GM19438 (cell line): ENCODE results near the gene ZNF14.
"Not testable (repeated sequence)": the region's sequence is repeated elsewhere in the genome, so short reads cannot be mapped to it uniquely, and the experiment has no call there.

ENCODE experiments used
- ATAC-seq: cut with Tn5 transposase; IDR thresholded peaks from one replicate; pipeline ENCODE4 v1.9.1; 2021; ENCODE audit warnings: low read depth; ENCODE audit not compliant: unreplicated experiment

Gene ZNF14

DNA sequence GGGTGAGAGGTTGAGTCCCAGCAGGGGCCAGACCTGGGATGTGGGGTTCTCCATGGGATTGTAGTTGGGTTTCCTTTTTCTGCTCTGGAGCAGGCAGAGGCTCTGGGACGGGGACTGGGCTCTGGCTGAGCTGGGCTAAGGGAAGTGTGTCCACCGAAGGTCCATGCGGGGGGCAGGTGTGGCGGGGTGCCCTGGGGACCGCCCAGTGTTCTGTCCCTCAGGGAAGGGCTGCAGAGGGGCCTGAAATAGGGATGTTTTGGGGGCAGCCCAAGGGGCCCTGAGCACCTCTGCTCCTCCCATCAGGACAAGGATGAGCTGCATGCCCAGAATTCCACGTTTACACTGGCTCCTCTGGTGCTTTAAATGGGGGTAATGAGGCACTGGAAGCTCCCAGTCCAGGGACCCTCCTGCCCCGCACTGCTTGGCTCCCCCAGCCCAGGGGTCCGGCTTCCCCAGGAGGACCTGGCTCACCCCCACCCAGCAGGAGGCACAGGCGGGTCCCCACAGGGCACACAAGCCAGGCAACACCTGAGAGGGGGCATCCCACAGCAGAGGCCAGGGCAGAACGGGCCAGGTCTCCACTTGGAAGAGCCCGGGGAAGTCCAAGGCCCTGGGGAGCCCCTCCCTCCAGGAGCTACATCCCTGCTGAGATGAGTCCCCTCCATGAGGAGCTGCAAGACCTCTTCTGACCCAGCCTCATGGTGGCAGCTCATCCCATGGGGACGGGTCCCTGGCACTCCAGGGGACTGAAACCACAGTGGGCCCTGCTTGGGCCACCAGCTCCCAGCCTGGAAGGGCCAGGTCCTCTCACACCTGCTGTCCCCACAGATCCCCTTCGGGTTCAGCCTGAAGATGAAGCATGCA lies 14.7 kb upstream of the ZNF14 start:
- ATAC-seq: no peak

DNA sequence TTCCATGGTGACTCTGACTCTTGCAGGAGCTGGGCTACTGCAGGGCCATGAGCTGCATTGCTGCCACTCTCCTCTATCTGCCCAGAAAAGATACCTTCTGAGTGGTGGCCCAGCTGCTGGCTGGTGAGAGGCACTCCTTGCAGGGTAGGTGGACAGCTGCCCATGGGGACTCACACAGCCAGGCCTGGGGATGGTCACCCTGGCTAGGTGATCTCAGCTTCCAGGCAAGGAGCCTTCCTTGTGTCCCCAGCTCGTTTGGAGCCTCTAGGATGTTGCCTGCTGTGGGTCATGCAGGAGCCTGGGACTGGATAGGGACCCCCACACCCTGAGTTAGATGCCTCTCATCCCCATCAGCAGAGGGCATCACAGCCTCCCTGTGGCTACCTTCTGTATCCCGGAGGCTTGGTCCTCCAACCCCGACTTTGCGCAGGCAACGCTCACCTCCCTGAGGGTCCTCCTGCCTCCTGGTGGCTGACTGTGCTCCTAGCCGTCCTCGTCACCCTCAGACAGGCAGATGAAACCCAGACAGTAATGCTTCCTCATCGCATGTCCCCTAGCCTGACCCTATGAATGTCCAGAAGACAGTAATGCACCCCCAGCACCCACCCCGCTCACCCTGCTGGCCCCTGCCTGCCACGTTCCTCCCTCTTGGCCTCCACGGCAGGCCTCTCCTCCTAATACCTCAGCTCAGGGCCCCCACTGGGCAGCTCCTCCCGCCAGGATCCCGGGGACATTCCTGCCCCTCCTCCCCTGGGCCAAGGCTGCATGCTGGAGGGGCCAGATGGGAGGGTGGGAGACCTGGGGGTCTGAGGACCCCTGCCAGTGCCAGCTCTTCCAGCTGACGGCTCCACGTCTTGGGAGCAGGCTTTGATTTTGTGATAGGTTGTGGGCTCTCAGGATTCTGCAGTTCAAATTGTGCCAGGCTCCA lies 13.6 kb upstream of the ZNF14 start:
- ATAC-seq: no peak

- ATAC-seq: no peak
These were observed 12.8 kb upstream of the ZNF14 start for GRCh38 chr19:19745496-19746285.

DNA sequence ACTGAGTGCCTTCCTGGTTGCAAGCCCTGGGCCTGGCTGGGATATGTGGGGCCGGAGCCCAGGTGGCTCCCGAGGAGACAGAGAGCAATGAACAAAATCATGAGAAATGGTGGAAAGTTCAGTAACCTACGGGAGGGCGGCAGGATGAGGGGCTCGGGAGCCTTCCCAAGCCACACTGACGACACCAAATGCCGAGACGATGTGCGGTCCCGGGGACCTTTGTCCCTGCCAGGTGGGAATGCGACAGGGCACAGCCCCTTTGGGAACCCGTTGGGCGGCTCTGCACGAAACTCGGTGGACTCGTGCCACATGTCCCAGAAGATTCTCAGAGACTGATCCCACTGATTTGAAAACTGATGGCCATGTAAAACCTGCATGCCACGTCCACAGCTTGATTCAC lies 11.7 kb upstream of the ZNF14 start:
- no peak for ATAC-seq

- ATAC-seq: not testable (repeated sequence)
These were observed 11.0 kb upstream of the ZNF14 start for GRCh38 chr19:19743921-19744320.

DNA sequence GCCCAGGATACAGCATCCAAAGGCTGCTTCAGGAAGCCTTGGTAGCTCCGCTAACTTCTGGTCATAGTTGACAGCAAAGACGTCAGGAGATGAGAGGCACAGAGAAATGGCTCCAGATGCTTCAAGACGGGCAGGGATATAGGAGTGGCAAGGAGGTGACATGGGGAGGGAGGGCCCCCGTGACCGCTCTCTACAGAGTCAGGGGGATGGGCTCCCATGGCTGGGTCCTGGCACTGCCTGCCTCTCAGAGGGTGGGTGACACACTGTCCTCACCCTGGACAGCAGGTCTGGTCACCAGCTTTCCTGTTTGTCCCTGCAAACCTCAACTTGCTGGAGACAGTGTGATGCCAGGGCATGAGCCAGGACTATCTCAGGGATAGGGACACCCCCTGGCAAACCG lies 10.3 kb upstream of the ZNF14 start:
- ATAC-seq: no peak

DNA sequence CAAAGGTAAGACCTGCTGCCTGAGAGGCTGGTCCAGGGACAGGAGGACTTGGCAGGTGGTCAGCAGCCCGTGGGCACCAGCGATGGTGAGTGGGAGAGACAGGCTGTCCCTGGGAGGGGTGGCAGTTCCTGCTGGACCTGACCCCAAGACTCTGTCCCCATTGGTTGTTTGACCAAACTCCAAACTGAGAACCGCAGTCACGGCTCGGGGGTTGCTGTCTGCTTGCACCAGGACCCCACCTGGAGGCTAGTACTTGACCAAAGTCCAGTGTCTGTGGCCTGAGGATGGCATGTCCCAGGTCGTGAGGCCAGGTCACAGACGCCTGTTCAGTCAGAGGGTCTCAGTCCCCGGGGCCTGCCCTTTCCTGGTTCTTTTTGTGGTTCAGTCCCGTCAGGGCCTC lies 9.9 kb upstream of the ZNF14 start:
- ATAC-seq: no peak

DNA sequence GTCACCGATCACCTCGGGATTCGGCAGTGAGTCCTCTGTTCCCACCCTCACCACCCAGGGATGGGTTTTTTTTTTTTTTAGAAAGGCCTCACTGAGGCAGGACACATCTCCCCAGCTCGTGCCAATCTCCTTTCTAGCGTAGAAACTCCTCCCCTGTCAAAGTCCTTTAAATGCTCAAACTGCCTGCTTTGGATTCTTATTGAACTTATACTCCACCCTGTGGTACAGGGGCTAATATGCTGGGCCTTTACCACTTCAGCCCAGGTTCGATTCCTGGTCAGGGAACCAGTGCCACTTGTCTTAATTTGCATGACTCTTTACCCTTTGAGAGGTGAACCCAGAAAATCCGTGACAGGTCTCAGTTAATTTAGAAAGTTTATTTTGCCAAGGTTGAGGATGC lies 8.3 kb upstream of the ZNF14 start:
- ATAC-seq: no peak

DNA sequence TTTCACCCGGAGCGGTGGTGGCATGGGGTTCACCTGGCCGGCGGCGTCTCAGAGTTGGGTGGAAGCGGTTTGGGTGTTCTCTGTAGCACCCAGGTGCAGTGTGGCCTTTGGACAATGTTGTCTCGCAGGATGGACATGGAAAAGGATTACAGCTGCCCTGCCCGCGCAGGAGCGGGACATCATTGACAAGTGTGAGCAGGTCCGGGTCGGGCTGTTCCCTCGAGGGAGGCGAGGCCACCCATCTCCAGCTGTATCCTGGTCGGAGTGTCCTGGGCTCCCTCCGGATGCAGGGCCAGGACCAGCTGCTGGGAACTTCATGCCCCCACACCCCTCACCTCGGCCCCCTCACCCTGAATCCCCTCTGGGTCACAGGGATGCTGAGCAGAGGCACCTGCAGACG lies 7.8 kb upstream of the ZNF14 start:
- ATAC-seq: no peak

GRCh38 chr19:19738564-19738963 lies 5.7 kb upstream of the ZNF14 start:
- ATAC-seq: no peak

GRCh38 chr19:19737559-19738332 lies 4.8 kb upstream of the ZNF14 start:
- no peak for ATAC-seq

- no peak for ATAC-seq
These were observed 11.0 kb downstream of the ZNF14 start for GRCh38 chr19:19721896-19722295.

DNA sequence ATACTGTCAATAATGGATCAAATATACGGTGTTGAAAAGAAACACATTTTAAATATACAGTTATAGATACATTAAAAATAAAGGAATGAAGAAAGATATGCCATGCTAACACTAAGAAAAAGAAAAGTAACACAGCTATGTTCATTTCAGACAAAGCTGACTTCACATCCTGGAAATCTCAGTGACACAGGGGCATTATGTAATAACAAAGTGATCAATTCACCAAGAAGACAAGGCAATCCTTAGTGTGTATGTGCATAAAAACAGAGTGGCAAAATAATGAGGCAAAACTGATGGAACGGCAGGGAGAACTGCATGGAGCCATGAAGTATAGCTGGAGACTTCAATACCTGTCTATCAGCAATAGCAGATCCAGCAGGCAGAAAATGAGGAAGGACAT lies 13.1 kb downstream of the ZNF14 start:
- no peak for ATAC-seq

- no peak for ATAC-seq
These were observed 20.7 kb downstream of the ZNF14 start for GRCh38 chr19:19711934-19712828.

GRCh38 chr19:19711306-19711933 lies 21.5 kb downstream of the ZNF14 start:
- no peak for ATAC-seq

DNA sequence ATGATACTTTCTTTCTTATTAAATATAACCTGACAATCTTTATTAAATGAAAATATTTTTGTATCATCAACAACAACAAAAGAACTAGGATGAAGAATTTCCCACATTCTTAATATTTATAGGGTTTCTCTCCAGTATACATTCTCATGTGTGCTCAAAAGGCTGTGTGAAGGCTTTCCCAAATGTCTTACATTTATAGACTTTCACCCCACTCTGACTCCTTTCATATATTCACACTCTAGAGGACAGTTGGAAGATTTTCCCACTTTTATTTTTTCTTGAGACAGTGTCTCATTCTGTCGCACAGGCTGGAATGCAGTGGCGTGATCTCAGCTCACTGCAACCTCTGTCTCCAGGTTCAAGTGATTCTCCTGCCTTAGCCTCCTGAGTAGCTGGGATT lies 22.4 kb downstream of the ZNF14 start:
- no peak for ATAC-seq

DNA sequence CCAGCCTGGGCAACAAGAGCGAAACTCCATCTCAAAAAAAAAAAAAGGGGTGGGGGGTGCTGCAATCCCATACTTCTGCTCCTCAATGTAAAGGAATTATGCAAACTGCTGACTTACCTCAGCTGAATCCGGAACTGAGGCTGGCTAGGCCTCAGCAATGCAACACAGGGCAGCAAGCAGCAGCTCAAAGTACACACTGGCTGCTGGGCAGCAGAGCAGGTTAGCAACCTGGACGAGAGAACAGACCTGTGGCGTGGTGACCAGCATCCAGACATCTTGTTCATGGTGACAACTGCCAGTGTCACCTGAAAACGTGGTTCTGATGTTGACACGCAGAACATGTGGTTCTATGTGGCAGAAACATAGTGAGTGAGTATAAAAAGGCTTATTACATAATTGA lies 28.1 kb downstream of the ZNF14 start:
- ATAC-seq: no peak

DNA sequence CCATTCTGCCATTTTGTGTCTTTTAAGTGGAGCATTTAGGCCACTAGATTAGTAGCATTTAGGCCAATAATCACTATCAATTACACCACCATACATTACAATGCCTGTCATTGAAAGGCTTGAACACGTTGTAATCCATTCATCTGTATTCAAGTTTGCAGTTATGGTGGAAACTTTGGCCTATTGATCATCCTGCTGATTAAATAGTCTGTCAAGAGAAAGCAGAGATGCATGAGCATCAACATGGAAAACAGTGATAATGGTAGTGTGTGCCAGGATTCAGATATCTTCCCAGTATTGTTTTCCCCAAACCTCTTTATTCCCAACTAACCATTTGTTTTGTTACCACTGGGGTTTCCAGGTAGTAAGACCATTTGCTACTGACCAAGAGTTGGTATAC lies 32.4 kb downstream of the ZNF14 start:
- not testable (repeated sequence) for ATAC-seq

GRCh38 chr19:19697589-19697988 lies 35.3 kb downstream of the ZNF14 start:
- ATAC-seq: no peak
